GM12878 (cell line): ENCODE results near the gene HAUS7. TPM values are rescaled to one million over a fixed set of nuclear protein-coding genes. Genes with fewer than 3 reads are reported as not detected.

Experiments
- ATAC-seq: fragments of 200-7000 bp; cut with Tn5 transposase; 3 replicates; pipeline ENCODE4 v1.9.1; 2020; ENCODE audit warnings: mild to moderate bottlenecking, moderate library complexity
- BruUV-seq: library from RNA; stranded (reverse); fragments of 400-500 nt; replicated peaks from 2 replicates; lab custom pipeline; 2021; lab: Mats Ljungman, UMichigan
- CTCF ChIA-PET: fragments of 300-600 bp; sonication (Branson Sonifier 250); formaldehyde crosslinking; extraction: SDS; loops from one replicate; lab custom pipeline; 2021; ENCODE audit warnings: inconsistent platforms; lab: Yijun Ruan, JAX
- POLR2A ChIA-PET: fragments of 350-600 bp; formaldehyde crosslinking; extraction: SDS; loops from one replicate; lab custom pipeline; 2021; ENCODE audit warnings: inconsistent platforms; lab: Charles Lee
- RAD21 ChIA-PET: fragments of 300-600 bp; sonication (Branson Sonifier 250); formaldehyde crosslinking; loops from one replicate; lab custom pipeline; 2023; ENCODE audit warnings: antibody characterized with exemption; ENCODE audit not compliant: unreplicated experiment; lab: Charles Lee
- SMC1A ChIA-PET: fragments of 300-600 bp; sonication (Branson Sonifier 250); formaldehyde crosslinking; loops from one replicate; lab custom pipeline; 2023; ENCODE audit not compliant: unreplicated experiment, uncharacterized antibody; lab: Charles Lee
- DNase-seq: peaks from one replicate; pipeline ENCODE4 v3.0.0-alpha.2; 2011; ENCODE audit warnings: low read depth, low spot score
- FAIRE-seq: peaks from 3 replicates; lab custom pipeline; 2011; peaks lifted over from hg19 to GRCh38; lab: Jason Lieb, UNC
- H2AFZ ChIP-seq: 2 replicates; pipeline ENCODE4 v1.6.0; 2011; ENCODE audit warnings: low read depth, low read length, control low read depth; ENCODE audit not compliant: control insufficient read depth
- H3K27ac ChIP-seq: 2 replicates; pipeline ENCODE4 v1.5.1; 2011; ENCODE audit warnings: control low read depth; ENCODE audit not compliant: control insufficient read depth, insufficient read depth
- H3K27me3 ChIP-seq, 2 experiments: replicated peaks in 1 of 2; 2 replicates each; pipeline versions ENCODE4 v1.6.0 to v1.6.1; 2011; ENCODE audit warnings: low read length in 1 of 2; ENCODE audit not compliant: control insufficient read depth in 2 of 2, insufficient read depth in 2 of 2
- H3K36me3 ChIP-seq, 2 experiments: 2 replicates each; pipeline ENCODE4 v1.5.1; 2011; ENCODE audit warnings: low read length in 1 of 2; ENCODE audit not compliant: control insufficient read depth in 2 of 2, insufficient read depth in 2 of 2
- H3K4me1 ChIP-seq: 2 replicates; pipeline ENCODE4 v1.6.1; 2011; ENCODE audit warnings: mild to moderate bottlenecking, low read length, moderate library complexity, mixed read lengths; ENCODE audit not compliant: control insufficient read depth, insufficient read depth
- H3K4me2 ChIP-seq: 2 replicates; pipeline ENCODE4 v1.6.0; 2011; ENCODE audit warnings: control low read depth; ENCODE audit not compliant: control insufficient read depth, insufficient read depth
- H3K4me3 ChIP-seq: fragments of 200-600 bp; sonication (generic); 2 replicates; pipeline ENCODE4 v1.5.1; 2016
- H3K79me2 ChIP-seq: 2 replicates; pipeline ENCODE4 v1.6.0; 2011; ENCODE audit warnings: low read length; ENCODE audit not compliant: control insufficient read depth, insufficient read depth
- H3K9ac ChIP-seq: 2 replicates; pipeline ENCODE4 v1.8.0; 2011; ENCODE audit warnings: low read length, control low read depth, mixed read lengths; ENCODE audit not compliant: control insufficient read depth, insufficient read depth
- H3K9me3 ChIP-seq: replicated peaks from 3 replicates; pipeline ENCODE4 v1.5.1; 2011; ENCODE audit warnings: mild to moderate bottlenecking, low read length; ENCODE audit not compliant: control insufficient read depth, insufficient read depth
- H4K20me1 ChIP-seq: 2 replicates; pipeline ENCODE4 v1.6.0; 2011; ENCODE audit not compliant: control insufficient read depth, insufficient read depth
- BHLHE40 ChIP-seq, 2 experiments: fragments of 450-650 bp in 1 of 2; IDR thresholded peaks; 2 replicates each; pipeline ENCODE4 v1.6.1; 2011 to 2017; ENCODE audit warnings: low read depth in 2 of 2, borderline replicate concordance in 1 of 2, improper control_type of control experiment in 1 of 2, low read length in 1 of 2, mild to moderate bottlenecking in 1 of 2
- CBFB ChIP-seq: IDR thresholded peaks from 2 replicates; pipeline ENCODE4 v1.6.1; 2016; ENCODE audit warnings: antibody characterized with exemption, low read depth
- CBX3 ChIP-seq: fragments of 200-600 bp; sonication (generic); IDR thresholded peaks from 2 replicates; pipeline ENCODE4 v1.6.1; 2016; ENCODE audit warnings: low read depth, borderline replicate concordance
- CBX5 ChIP-seq: sonication (generic); IDR thresholded peaks from 2 replicates; pipeline ENCODE4 v1.6.1; 2016; ENCODE audit warnings: low read depth, moderate library complexity, mild to moderate bottlenecking, inconsistent platforms
- CTCF ChIP-seq, 3 experiments: IDR thresholded peaks in 2 of 3; conservative IDR thresholded peaks in 1 of 3; 2 replicates each; pipeline ENCODE4 v1.5.1; 2011; ENCODE audit warnings: low read depth in 3 of 3, low read length in 3 of 3, mild to moderate bottlenecking in 3 of 3, control low read depth in 2 of 3, moderate library complexity in 2 of 3, inconsistent platforms in 1 of 3, mixed read lengths in 1 of 3; ENCODE audit not compliant: control insufficient read depth in 2 of 3, insufficient read depth in 1 of 3; ENCODE audit errors: extremely low read depth in 1 of 3
- EZH2 ChIP-seq: IDR thresholded peaks from 2 replicates; pipeline ENCODE4 v1.6.1; 2012; ENCODE audit warnings: low read depth, mild to moderate bottlenecking, control low read depth, inconsistent platforms, low read length, borderline replicate concordance; ENCODE audit not compliant: control insufficient read depth
- KAT2A ChIP-seq: conservative IDR thresholded peaks from 2 replicates; pipeline ENCODE4 v1.6.1; 2011; ENCODE audit warnings: low read depth, low read length; ENCODE audit not compliant: control insufficient read depth
- MAX ChIP-seq: IDR thresholded peaks from 2 replicates; pipeline ENCODE4 v1.6.1; 2012; ENCODE audit warnings: low read depth, low read length, improper control_type of control experiment
- MXI1 ChIP-seq: fragments of 150-350 bp; IDR thresholded peaks from 2 replicates; pipeline ENCODE4 v1.6.1; 2011; ENCODE audit warnings: low read depth, mild to moderate bottlenecking, inconsistent platforms, low read length, improper control_type of control experiment
- NR2C1 ChIP-seq: fragments of 450-650 bp; IDR thresholded peaks from 2 replicates; pipeline ENCODE4 v1.6.1; 2017; ENCODE audit warnings: antibody characterized with exemption, mild to moderate bottlenecking, moderate library complexity
- REST ChIP-seq: IDR thresholded peaks from 2 replicates; pipeline ENCODE4 v1.6.1; 2012; ENCODE audit warnings: mild to moderate bottlenecking, low read depth, low read length
- SREBF2 ChIP-seq: IDR thresholded peaks from 2 replicates; pipeline ENCODE4 v1.6.1; 2012; ENCODE audit warnings: mild to moderate bottlenecking, low read length
- WGBS: methylation state at CpG from one replicate; pipeline ENCODE4 v1.1.6; 2016; ENCODE audit warnings: low lambda C conversion rate; ENCODE audit not compliant: insufficient replicate concordance, insufficient coverage; ENCODE audit errors: missing lambda C conversion rate; 5-methylcytosine and 5-hydroxymethylcytosine counted together
- in situ Hi-C: fragments of 300-500 bp; cut with MboI; formaldehyde crosslinking; loops from 9 replicates; pipeline ENCODE4 v1.14.3; 2018; ENCODE audit warnings: mixed read lengths
- intact Hi-C: fragments of 100-400 bp; cut with micrococcal nuclease; formaldehyde crosslinking; loops from one replicate; pipeline ENCODE4 v1.14.2; 2022; ENCODE audit not compliant: unreplicated experiment
- polyA plus RNA-seq, 11 experiments: library from polyadenylated mRNA; depleted of rRNA in 4 of 11; unstranded in 6 of 11; stranded (reverse) in 5 of 11; fragments of >200 nt; fragmentation: Nextera tagmentation in 4 of 11; fragmentation: Illumina TruSeq in 1 of 11; extraction: Ambion mirVana in 4 of 11; extraction: Trizol in 1 of 11; gene quantifications; 1 replicate in 1 of 11; 2 replicates in 10 of 11; pipeline versions ENCODE4 v1.2.1 to v1.2.3, GENCODE V29; 2011 to 2016; ENCODE audit warnings: inconsistent platforms in 2 of 11, missing spikeins in 2 of 11, low read depth in 1 of 11
- total RNA-seq, 4 experiments: library from RNA; depleted of rRNA in 3 of 4; stranded (reverse); fragments of >200 nt in 3 of 4; fragmentation: Illumina TruSeq in 1 of 4; extraction: Trizol in 1 of 4; gene quantifications; 2 replicates each; pipeline versions ENCODE4 v1.2.1 to v1.2.3, GENCODE V29; 2013 to 2021

Gene HAUS7
- total and polyA plus RNA-seq, 10 of the 15 experiments (the other 5 are each of a cell fraction or from before 2014, with no cell fraction given), result 6.7 to 63.3 (median 24.1) TPM

- TF ChIP-seq CBFB (no peak), MAX (no peak), SREBF2 (no peak), BHLHE40 (IDR thresholded peaks at IDR 0.05; ENCODE audit: borderline replicate concordance in 1 of 2, low read depth in 2 of 2, low read length in 1 of 2) (no peak), CBX5 (no peak), KAT2A (no peak), EZH2 (no peak)
- TF ChIP-seq, all 136 proteins: peak for 0
- intact Hi-C loops, result no loop called here
- Histone ChIP-seq H3K27ac (no peak overlapping the region), H4K20me1 (no peaks in the 10 kb centered on the region), H3K9ac (no peak overlapping the region), H2AFZ (no peak overlapping the region), H3K79me2 (no peaks in the 10 kb centered on the region), H3K27me3 (no peaks in the 10 kb centered on the region), H3K9me3 (no peaks in the 10 kb centered on the region), H3K36me3 (peaks cover 0 to 2% of the 10 kb centered on the region in 2 experiments; a peak in 2 of 4 replicates), H3K4me3 (no peak overlapping the region), H3K4me1 (no peaks in the 10 kb centered on the region), H3K4me2 (no peak overlapping the region)
- no peak for DNase-seq
- SMC1A ChIA-PET, result no interaction called here
- 69% methylated on average over 9 of the region's 9 CpGs for WGBS
- ATAC-seq, result no peak
- RAD21 ChIA-PET, result interaction anchor here (0.5 kb wide), 1 partner anchor 9 kb away, joined by 4 read pairs; no protein-coding TSS in a partner anchor
- in situ Hi-C loops, result no loop called here
- FAIRE-seq, result no peak
- CTCF ChIA-PET, result interaction anchor here (1.6 kb wide), 1 partner anchor 50 kb away, joined by 6 read pairs; no protein-coding TSS in a partner anchor
- POLR2A ChIA-PET, result no interaction called here
- BruUV-seq, result no TSS peak
Observed at GRCh38 chrX:153456704-153457103, 13.7 kb downstream of the HAUS7 start.

GRCh38 chrX:153456161-153456560 is 14.2 kb downstream of the HAUS7 start:
- Histone ChIP-seq H2AFZ (no peak overlapping the region), H4K20me1 (no peaks in the 10 kb centered on the region), H3K36me3 (peaks cover 0 to 2% of the 10 kb centered on the region in 2 experiments; a peak in 2 of 4 replicates), H3K4me3 (no peak overlapping the region), H3K27ac (no peak overlapping the region), H3K9ac (no peak overlapping the region), H3K4me2 (no peak overlapping the region), H3K9me3 (no peaks in the 10 kb centered on the region), H3K79me2 (no peaks in the 10 kb centered on the region), H3K4me1 (no peaks in the 10 kb centered on the region), H3K27me3 (no peaks in the 10 kb centered on the region)
- ATAC-seq, result no peak
- BruUV-seq, result no TSS peak
- ChIA-PET CTCF (no interaction called here), SMC1A (no interaction called here), POLR2A (no interaction called here), RAD21 (no interaction called here)
- in situ Hi-C loops, result no loop called here
- no peak for FAIRE-seq
- WGBS, result 77% methylated on average over 12 of the region's 12 CpGs
- DNase-seq, result no peak
- intact Hi-C loops, result no loop called here
- TF ChIP-seq CBX3 (no peak), MXI1 (no peak), REST (no peak), NR2C1 (no peak), CTCF (IDR thresholded peaks at IDR 0.05 in 2 of 3, conservative IDR thresholded peaks at IDR 0.05 in 1 of 3; ENCODE audit: control insufficient read depth in 2 of 3, extremely low read depth in 1 of 3, insufficient read depth in 1 of 3, low read depth in 3 of 3, low read length in 3 of 3) (no peak), KAT2A (no peak)
